Measurements from ENCODE around the gene SMAP1.

SMAP1 gene

DNA sequence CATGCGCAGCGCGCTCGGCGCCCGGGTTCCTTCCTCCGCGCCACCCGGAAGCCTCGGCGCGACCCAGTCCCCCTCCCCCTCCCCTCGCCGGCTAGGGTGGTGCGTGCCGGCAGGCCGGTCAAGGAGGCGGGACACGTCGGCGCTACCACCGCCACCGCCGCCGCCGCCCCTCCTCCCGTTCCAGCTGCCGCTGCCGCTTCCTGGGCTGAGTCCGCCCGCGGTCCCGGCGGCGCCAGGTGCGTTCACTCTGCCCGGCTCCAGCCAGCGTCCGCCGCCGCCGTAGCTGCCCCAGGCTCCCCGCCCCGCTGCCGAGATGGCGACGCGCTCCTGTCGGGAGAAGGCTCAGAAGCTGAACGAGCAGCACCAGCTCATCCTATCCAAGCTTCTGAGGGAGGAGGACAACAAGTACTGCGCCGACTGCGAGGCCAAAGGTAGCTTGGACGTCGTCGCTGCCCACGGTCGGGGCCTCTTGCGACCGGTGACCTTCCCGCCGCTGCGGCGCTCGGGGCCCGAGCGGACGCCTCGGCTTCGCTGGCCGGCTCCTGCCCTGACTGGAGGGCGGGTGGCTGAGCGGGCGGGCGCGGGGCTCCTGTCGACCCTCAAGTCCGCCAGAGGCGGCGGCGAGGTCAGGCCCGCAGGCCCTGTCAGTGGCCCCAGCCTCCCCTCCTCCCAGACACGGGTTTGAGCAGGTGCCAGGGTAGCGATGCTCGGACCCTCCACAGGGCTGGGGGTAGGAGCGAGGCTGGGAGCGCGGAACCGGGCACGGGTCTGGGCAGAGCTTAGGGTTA is at the start of gene SMAP1:
Gene SMAP1, plus strand, starts transcription at position 173 of the 788 bp plus-strand sequence. Its CDS starts 141 bp downstream, at position 314.
- peak; percentile 87 to 91 for DNase-seq

DNA sequence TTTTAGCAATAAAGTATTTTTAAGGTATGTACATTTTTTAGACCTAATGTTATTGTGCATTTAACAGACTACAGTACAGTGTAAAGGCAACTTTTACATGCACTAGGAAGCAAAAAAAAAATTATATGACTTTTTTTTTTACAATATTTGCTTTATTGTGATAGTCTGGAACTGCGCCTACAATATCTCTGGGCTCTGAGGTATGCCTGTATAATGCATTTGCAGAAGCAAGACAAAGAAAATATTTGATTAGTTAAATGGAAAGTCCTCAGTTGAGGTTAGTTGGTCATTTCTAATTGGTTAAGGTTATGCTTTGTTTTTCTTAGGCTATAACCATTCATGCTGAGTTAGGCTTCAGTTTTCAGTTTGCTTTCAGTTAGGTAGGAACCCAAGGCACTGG is 46.9 kb upstream of the SMAP1 start:
- DNase-seq, result no peak

DNA sequence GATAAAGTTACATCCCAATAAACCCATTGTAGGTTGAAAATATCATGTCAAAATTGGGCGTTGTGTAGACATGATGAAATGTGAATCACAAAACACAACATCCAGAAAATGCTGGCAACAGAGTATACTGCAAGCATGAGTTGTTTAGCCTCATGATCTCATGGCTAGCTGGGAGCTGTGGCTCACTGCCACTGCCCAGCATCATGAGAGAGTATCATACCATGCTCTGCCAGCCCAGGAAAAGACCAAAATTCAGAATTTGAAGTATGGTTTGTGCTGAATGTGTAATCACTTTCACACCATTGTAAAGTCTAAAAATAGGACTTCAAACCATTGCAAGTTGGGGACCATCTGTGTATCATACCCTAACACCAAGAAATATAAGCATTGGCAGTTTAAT is 45.2 kb upstream of the SMAP1 start:
- DNase-seq, result no peak

DNA sequence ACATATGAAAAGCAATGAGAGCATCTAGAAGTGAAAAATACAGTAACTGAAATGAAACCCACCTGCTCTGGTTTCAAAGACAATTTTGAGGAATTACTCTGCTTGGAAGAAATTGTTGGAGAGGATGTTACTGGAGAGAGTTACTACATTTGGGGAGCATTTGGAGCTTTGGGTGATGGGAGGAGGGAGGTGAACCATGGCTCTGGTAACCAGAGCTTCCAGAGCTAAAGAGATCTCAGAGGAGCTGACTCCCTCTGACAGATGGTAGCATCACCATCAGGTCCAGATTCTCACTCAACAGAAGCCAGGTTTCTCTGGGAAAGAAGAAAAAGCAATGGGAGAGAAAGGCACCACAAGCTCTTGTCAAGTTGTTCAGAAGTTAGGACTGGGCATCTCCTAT is 42.2 kb upstream of the SMAP1 start:
- DNase-seq, result no peak

DNA sequence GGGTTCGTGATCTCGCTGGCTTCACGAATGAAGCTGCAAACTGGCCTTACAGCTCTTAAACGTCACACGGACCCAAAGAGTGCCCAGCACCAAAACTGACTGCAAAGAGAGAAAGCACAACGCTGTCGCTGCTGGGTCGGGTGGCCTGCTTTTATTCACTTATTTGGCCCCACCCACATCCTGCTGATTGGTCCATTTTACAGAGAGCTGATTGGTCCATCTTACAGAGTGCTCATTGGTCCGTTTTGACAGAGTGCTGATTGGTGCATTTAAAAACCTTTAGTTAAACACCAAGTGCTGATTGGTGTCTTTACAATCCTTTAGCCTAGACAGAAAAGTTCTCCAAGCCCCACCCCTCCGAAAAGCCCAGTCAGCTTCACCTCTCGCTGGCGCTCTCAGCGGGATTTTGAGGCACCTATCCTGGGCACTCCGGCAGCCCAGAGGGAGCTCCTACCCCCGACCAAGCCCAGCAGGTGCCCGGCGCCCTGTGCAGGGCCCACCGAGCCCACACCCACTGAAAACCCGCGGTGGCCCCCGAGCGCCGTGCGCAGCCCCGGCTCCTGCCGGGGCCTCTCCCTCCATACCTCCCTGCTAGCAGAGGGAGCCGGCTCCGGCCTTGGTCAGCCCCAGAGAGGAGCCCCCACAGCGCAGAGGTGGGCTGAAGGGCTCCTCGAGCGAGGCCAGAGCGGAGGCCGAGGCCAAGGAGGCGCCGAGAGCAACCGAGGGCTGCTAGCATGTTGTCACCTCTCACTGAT is 40.0 kb upstream of the SMAP1 start:
- no peak for DNase-seq

DNA sequence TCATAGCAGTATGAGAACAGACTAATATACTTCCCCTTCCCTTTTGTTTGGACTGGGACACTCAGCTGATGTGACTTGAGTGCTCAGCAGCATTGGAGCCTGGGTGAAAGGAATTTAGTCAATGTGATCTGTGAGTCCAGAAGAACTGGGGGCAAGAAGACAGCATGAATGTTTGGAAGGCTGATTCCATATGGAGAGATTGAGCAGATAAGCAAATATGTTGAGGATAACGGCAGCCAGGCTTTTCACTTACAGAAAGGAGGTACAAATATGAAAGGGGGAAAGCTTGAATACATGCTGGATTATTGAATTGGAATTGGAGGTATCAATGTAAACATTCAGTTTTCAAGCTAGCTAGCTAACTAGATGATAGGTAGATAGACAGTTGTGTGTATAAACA is 37.8 kb upstream of the SMAP1 start:
- no peak for DNase-seq

DNA sequence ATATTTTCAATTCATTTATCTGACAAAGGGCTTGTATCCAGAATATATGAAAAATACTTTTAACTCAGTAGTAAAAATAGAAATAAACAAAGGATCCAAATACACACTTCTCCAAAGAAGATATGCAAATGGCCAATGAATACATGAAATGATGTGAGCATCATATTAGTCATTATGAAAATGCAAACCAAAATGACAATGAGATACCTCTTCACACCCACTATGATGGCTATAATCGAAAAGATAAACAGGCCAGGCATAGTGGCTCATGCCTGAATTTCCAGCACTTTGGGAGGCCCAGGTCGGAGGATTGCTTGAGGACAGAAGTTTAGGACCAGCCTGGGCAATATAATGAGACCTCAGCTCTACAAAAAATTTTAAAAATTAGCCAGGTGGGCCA is 33.8 kb upstream of the SMAP1 start:
- no peak for DNase-seq

DNA sequence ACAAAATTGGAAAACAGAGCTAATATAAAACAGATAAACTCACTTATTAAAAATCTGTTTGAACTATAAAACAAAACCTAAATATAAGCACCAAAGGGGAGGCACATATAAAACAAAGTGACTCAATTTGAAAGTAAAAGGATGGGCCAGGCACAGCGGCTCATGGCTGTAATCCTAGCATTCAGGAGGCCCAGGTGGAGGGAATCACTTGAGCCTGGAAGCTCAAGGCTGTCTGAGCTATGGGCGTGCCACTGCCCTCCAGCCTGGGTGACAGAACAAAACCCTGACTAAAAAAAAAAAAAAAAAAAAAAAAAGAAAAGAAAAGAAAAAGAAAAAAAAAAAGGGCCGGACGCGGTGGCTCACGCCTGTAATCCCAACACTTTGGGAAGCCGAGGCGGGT is 31.1 kb upstream of the SMAP1 start:
- DNase-seq, result no peak

DNA sequence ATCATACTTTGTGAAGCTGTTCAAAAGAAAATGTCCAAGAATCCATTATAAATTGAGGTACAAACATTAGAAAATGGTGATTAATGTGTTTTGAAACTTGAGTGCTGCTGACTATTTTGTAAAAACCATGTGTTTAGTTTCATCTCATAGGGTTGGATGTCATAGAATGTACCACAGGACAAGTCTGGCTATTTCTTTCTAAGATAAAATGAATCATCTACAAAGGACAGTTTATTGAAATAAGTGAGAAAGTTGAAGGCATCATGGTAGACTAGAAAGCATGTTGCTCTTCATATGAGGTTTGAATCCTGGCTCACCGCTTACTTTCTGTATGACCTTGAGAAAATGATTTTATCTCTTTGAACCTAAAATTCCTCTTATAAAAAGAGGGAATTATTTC is 29.2 kb upstream of the SMAP1 start:
- no peak for DNase-seq

DNA sequence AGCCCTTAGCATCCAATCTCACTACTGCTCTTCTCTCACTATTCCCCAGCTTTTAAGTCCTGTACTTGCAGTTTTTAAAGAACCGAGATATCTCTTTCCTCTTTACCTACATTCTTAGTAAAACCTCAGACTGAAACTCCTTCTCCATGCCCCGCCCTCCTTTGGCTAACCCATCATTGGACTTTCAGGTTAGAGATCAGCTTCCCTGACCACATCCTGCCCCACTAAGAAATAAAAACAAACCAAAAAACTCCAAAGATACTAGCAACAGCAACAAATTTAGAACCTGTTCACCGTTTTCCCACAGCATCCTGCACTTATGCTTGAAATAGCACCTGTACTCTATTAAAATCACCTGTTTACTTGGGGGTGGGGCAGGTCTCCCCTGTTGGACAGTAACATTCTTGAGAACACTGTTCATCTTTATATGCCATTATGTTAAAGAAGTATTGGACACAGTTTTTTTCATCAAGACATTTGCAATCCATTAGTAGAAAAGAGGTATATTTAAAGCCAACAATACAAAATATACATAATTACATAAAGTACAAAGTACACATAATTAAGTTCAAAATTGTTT is 16.3 kb upstream of the SMAP1 start:
- DNase-seq, result no peak

DNA sequence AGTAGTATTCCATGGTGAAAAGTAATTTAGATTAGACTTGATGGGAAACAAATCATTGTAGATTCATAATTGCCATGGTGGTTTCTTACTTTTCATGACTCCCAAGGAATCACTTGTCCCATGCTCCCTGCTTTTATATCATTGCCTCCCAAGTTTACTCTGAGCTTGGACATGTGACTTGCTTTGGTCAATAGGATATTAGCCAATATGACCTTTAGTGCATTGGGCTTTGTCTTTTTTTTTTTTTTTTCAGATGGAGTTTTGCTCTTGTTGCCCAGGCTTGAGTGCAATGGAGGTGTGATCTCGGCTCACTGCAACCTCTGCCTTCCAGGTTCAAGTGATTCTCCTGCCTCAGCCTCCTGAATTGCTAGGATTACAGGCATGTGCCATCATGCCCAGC is 15.5 kb upstream of the SMAP1 start:
- DNase-seq, result no peak

DNA sequence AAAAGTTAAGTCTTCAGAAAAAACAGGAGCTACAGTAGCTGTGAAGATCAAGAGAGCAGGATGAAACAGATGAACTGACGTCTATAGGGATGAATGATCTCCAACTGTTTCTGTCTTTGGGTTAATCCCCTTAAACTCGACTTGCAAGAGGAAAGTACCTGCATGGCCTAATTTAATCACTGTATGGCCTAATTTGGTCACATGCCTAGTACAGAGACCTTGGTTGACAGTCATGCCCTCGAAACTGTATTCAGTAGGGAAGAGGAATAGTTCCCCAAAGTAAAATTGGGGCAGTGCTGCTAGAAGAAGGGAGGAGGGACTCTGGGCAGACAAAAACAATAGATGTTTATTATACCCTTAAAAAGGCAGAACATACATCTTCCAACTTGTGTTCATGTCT is 10.0 kb upstream of the SMAP1 start:
- no peak for DNase-seq

DNA sequence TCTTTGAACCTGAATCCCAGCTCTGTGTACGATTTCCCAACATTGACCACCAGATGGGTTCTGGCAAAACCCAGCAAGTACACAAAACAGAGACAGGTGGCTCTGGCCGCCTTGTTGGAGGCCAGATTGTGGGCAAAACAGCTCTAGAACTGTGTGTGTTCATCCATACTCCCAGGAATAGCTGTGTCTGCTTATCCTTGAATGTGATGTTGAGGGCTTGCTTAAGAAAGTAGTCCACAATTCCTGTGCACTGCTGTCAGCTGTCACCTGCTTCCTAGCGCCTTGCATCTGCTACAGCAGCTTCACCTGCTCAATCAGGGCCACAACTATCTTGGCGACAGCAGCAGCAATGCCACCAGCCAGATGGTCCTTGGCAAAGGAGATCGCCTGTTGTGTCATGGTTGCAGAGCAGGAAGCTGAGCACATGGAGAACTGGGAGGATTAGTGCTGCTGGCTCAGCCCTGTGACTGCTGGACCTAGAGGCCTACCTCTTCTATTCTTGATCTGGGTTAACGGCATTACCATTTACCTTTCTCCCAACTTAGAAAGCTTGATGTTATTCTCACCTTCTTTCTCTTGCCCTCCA is 3.7 kb upstream of the SMAP1 start:
- no peak for DNase-seq

DNA sequence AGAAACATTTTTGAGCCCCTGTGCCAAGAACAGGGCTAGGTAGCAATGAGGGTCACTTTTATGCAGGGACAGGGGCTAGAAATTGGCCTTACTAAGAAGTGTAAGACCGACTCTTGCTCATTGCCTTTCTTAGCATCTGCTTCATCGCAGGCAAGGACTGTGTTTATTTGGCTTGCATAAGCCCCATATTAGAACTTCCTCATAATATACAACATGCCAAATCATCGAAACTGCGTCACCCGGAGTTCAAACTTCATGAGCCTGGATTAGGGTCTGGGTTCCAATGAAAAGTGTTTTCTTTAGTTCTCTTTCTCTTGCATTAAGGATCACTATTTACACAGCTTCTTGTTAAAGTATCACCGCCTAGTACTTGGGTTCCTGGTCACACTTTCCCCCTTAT is 977 bp upstream of the SMAP1 start:
- DNase-seq, result no peak

DNA sequence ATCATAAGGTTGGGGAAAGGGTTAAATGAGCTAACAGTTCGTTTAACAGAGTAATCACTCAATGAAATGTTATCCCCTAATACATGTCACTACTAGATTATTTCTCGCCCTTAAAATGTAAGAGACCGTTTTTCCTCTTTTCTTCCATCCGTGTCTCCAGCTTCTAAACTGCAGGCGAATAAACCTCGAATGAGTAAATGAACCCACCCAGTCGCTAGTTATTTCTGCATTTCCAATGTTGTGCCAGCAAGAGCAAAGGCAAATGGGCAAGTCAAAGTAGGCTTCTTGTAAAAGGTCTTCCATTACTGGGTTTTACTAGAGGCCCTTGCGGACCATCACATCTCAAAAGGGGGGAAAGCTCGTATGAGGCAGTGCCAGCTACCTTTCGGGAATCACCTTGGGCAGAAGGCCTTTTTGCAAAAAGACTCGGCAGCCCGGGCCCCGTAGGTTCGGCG is 400 bp upstream of the SMAP1 start:
- DNase-seq, result peak in 1 of 2 experiments; percentile 53

DNA sequence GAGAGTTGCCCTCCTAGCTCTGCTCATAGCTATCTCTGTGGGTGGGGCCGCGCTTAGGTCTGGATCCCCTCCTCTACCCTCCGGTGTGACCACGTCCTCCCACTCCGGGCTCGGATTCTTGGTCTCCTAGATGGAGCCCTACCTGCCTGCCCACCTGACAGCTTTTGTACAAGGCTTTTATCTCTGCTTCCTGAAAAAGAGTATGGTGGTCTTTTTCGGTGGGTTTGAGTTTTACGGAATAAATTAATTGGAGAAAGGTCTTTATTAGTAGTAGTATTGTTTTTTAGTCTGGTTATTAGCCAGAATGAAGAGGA is 773 bp downstream of the SMAP1 start:
- DNase-seq, result no peak

DNA sequence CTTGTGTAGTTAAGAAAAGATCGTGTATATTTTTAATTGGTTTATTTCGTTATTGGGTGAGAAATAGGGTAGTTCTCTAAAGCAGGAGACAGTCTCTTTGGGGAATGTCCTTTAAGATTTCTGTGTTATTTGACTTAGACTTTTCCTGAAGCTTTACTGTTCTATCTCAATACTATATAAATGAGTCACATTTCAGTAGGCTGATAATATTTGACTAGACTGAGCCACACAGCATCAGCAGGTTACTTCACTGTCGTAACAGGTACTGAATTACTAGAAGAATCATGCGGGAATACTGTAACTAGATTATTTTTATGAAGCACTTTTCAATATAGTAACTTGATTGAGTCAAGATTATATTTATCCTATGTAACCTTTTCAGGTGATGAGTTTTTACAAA is 1.4 kb downstream of the SMAP1 start:
- no peak for DNase-seq

DNA sequence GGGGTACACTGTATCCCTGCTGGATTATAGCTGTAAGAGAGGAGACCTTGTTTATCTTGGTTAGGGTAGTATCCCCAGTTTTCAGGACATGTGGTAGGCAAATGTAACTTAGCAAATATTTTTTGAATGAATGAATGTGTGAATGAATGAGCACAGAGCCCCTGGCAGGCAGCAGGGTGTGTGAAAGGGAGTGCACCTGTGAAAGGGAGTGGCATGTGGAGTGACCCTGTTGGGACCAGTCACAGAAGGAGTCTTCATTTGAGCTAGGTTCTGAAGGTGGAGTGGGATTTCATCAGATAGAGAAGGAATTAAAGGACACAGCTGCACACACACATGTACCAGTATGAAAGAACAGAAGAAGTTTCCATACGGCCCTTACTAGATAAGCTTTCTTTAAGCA is 4.9 kb downstream of the SMAP1 start:
- DNase-seq, result no peak

DNA sequence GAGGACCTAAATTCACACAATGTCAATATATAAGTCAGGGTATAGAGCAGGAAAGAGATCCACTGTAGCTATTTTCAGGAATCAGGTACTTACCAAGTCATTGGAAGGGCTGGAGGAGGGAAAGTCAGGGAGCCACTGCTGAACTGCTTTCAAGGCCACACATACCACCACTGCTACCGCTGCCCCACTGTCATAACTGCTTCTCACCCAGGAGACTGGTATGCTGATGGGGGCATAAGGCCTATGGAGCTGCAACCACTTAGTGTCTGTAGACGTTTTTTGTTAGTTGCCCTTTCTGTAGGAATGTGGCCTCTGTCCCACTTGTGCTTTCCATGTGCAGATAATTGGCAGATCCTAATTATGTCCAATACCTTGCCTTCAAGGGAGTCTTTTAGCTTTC is 5.4 kb downstream of the SMAP1 start:
- DNase-seq, result no peak

DNA sequence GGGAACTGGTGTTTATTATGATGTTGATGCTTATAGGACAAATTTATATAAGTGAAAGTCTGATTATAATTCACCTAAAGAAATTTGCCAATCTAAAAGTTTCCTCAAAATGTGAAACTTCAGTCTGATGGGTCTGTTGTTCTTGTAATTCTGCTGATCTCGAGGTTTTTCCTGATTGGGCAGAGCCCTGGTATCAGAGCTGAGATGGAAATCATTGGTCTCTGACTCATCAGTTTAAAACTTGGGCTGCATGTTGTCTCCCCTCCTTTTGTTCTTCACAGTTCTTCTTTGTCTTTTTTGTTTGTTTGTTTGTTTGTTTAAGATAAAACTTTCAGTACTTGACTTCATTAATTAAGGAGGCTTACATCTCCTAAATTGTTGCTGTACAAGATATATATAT is 5.9 kb downstream of the SMAP1 start:
- no peak for DNase-seq

DNA sequence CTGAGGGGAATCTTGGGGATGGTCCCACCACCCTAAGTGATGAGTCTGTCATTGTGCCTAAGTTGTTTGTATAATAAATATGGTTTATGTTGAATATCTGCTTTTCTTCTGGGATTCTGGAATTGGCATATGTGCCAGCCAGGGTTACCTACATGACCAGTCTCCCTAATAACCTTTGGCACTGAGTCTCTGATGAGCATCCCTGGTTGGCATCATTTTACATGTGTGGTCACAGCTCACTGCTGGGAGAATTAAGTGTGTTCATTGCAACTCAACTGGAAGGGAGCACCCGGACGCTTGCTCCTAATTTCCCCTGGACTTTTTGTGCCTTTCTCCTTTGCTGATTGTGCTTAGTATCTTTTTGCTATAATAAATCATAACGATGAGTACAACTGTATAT is 8.1 kb downstream of the SMAP1 start:
- DNase-seq, result no peak

DNA sequence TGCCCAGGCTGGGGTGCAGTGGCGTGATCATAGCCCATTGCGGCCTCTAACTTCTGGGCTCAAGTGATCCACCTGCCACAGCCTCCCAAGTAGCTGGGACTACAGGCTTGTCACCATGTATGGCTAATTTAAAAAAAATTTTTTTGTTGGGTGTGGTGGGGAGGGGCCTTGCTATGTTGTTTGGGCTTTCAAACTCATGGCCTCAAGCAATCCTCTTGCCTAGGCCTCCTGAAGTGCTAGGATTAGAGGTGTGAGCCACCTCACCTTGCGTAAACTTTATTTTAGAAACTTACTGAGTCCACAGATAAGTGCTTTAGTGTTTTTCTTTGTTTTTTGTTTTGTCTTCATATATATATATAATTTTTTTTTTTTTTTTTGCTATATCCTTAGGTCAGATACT is 9.1 kb downstream of the SMAP1 start:
- no peak for DNase-seq

DNA sequence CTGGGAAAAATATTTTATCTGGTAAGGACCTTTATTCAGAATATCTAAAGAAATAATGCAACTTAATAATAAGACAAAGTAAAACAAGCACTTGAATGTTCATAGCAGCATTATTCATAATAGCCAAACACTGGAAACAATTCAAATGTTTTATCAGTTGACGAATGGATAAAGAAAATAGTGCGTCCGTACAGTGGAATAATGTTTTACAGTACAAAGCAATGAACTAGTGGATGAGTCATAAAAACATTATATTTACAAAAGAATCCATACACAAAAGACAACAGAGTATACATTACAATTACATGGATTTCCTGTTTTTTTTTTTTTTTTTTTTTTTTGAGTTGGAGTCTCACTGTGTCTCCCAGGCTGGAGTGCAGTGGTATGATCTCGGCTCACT is 12.7 kb downstream of the SMAP1 start:
- no peak for DNase-seq

Measured in AML-193 (cell line).